GM12864 (cell line): ENCODE measurements around the gene P3H3.
A peak's percentile ranks its signal among the peaks of the same experiment; 100 is the strongest.
"Not testable (repeated sequence)": the region's sequence is repeated elsewhere in the genome, so short reads cannot be mapped to it uniquely, and the experiment has no call there.

ENCODE experiments used
- DNase-seq: peaks from one replicate; pipeline ENCODE4 v3.0.0-alpha.2; 2011; ENCODE audit warnings: low read depth
- H3K4me3 ChIP-seq: 2 replicates; pipeline ENCODE4 v1.5.1; 2011; ENCODE audit warnings: mild to moderate bottlenecking, low read depth, low read length, control low read depth
- CTCF ChIP-seq: IDR thresholded peaks from 2 replicates; pipeline ENCODE4 v1.5.1; 2011; ENCODE audit warnings: low read depth, mild to moderate bottlenecking, moderate library complexity, low read length, control low read depth, inconsistent platforms; ENCODE audit errors: missing control alignments

P3H3 gene

DNA sequence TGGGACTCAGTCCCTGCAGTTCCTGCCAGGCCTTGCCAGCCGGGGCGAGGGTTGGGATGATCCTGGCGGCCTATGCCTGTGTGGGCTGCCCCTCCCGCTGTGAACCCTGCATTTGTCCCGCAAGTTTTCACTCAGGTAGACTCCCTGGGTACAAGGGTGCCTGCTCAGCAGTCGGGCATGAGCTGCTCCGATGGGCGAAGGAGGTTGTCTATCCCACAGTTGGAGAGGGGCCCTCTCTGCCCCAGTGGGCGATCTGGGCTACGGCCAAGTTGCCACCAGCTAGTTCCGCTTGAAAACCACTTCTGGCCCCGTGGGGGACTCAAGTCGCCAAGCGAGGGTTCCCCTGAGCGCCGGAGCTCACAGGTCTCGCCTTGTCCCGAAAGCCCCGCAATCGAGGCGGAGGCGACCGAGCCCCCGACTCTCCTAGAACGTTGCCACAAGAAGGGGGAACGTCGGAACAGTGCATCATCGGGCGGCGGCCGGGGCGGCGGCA, 38.8 kb downstream of the P3H3 start:
- DNase-seq = no peak

DNA sequence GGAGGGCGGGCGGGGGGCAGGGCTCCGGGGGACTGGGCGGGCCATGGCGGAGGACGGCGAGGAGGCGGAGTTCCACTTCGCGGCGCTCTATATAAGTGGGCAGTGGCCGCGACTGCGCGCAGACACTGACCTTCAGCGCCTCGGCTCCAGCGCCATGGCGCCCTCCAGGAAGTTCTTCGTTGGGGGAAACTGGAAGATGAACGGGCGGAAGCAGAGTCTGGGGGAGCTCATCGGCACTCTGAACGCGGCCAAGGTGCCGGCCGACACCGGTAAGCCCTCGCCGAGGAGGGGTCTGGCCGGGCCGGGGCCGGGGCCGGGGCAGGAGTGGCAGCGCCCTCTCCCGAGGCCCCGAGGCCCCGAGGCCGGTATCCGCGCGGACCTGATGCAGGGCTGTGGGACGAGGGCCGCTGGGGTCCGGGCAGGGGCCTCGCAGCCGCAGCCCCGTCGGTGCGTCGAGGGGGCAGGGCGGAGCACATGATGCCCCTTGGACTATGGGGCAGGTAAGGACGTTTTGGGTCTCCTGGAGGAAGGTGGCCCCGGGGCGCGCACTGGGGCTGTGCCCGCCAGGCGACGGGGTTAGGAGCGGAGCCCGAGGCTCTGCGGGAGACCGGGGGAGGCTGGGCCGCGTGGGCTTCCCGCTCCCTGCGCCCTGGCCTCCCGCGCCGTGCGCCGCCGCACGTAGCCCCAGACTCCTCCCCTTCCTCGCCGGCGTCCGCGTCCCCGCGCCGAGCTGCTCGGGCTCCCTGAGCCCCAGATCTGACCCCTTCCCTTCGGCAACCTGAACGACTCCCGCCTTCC, 39.4 kb downstream of the P3H3 start, which contains the start of gene TPI1:
TPI1 (plus strand) TSS at position 119 of the 798 bp plus-strand sequence; CDS start at position 155, 36 bp downstream.
- no peak for DNase-seq
- no peak for TF ChIP-seq CTCF
- H3K4me3 ChIP-seq = peak within 1 kb of the TSS; percentile 74

More for the DNA sequence above, 38.8 kb downstream of the P3H3 start:
- no peak for TF ChIP-seq CTCF
- H3K4me3 ChIP-seq = peak overlapping the region; percentile 74

- peak overlapping the region; percentile 74 for H3K4me3 ChIP-seq
- no peak for DNase-seq
- TF ChIP-seq CTCF = peak; percentile 34
Observed at GRCh38 chr12:6868211-6869048, 40.2 kb downstream of the P3H3 start.

- TF ChIP-seq CTCF = peak; percentile 95
- peak overlapping the region; percentile 74 for H3K4me3 ChIP-seq
- DNase-seq = no peak
Observed at GRCh38 chr12:6869049-6870021, 41.1 kb downstream of the P3H3 start.

- DNase-seq, H3K4me3 ChIP-seq: not testable (repeated sequence)
Observed at GRCh38 chr12:6870304-6870703, 42.1 kb downstream of the P3H3 start.

DNA sequence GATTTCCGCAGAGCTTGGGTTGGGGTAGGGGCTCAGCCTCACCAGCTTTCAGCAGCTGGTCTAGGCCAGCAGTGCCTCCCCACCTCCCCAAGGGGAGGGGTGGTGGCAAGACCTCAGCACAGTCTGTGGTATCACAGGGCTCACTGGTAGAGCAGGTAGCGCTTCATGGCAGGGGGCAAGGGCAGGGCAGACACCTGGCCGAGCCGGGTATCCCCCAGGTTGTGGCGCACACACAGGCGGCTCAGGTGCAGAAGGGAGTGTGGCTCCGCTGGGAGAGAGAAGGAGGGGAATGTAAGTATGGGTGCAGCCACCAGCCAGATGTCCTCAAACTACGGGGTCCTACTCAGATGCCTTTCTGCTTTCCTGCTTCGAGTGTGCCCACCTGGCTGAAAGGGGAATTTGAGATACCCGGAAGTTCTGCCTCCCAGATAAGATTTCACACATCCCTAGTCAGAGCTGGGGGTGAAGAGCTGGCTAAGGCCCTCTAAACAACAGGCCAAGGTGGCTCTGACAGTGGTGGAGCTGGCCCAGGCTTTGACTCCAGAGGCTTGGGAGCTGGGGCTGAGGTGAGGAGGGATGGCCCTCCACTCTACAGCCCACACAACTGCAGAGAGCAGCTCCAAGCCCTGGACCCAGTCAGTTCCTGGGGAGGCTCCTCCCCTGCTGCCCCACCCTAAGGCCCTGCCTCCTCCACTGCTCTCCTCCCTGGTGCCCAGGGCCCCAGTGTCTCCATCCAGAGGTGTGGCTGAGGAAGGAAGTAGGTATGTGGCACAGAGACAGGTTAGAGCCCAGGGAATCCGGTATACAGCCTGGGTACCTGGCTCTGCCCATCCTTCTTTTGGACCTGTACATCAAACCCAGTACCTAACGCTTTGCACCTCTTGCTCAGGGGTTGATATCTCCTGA, 43.1 kb downstream of the P3H3 start:
- H3K4me3 ChIP-seq = peak overlapping the region; percentile 72; the same call in 1 of the 2 replicates
- TF ChIP-seq CTCF = no peak
- no peak for DNase-seq
